NCI-H2171 (cell line): Measurements from ENCODE around the gene COX19.

Experiments used
- DNase-seq: peaks from one replicate; lab custom pipeline; 2025; lab: John Stamatoyannopoulos, UW

COX19 gene, protein sequence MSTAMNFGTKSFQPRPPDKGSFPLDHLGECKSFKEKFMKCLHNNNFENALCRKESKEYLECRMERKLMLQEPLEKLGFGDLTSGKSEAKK

DNA sequence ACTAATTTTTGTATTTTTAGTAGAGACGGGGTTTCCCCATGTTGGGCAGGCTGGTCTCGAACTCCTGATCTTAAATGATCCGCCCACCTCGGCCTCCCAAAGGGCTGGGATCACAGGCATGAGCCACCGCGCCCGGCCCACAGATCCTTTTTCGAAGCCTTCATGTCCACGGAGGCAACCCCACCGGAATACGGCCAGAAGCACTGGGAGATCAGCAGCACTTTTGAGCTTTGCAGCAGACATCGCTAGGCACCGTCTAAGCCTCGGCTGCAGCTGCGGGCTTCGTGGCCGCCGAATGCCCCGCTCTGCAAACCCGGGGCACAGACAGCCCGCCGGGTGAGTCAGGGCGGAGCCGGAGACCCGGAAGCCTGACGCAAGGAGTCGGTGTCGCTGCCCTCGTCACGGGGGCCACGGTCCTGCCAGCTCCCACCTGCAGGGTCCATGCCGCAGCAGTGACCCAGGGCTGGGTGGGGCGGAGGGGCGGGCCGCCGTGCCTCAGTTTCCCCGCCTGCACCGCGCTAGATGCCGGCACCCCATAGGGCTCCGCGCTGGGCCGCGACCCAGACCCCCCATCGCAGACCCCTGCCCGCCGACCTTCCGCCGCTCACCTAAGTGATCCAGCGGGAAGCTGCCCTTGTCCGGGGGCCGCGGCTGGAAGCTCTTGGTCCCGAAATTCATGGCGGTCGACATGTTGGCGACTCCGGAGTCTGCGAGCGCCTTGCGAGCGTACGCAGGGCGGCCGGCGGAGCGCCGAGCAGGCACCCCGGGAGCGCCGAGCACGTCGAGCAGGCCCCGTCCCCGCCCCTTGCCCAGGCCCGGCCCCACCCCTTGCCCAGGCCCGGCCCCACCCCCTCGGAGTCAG is at the start of gene COX19:
Gene COX19 (minus strand): TSS at position 730 of the 862 bp plus-strand sequence. CDS start 40 bp downstream, at position 690.
- DNase-seq: peak; percentile 93

DNA sequence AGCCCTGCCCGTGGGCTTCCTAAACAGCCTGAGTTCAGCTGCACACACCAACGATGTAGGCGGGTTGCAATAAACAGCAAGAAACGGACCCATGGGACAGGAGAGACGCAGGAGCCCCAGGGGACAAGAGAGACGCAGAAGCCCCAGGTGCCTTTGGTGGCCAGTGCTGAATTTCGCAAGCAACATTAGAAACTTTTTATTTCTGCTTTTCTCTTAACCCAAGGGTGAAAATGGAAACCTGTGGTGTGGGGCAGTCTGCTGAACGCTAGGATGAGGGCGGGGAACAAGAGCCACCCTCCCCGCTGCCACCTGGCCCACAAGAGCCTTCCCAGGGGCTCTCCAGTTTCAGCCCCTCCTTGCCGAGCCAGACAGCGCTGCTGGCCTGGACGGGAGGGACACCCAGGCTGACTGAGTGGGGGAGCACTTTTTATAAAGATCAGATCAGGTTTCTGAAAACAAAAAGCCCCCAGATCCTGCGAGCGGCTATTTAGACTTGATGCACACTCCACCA is 49.0 kb upstream of the COX19 start:
- DNase-seq: peak; percentile 68

- DNase-seq: peak; percentile 33
Observed at GRCh38 chr7:1022801-1023465, 47.6 kb upstream of the COX19 start.

DNA sequence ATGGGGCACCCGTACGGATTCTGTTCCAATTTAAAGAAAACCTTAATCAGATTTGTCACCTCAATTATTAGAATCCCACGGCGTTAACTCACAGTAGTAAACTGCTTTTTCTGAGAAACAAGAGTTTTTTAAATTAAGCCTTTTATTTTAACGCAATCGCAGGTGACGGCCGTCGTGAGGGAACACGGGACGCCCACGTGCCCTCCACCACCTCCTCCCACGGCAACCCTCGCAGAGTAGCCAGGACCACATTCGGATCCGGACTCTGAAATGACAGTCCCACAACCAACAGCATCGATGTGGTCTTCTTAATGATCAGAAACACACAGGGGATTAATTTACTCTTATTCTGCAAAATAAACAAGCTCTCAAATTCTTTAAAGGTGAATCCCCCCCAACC is 47.0 kb upstream of the COX19 start:
- no peak for DNase-seq

GRCh38 chr7:1021931-1022330 is 46.6 kb upstream of the COX19 start:
- no peak for DNase-seq

GRCh38 chr7:1021366-1021765 is 46.0 kb upstream of the COX19 start:
- no peak for DNase-seq

- no peak for DNase-seq
Observed at GRCh38 chr7:1020849-1021251, 45.5 kb upstream of the COX19 start.

DNA sequence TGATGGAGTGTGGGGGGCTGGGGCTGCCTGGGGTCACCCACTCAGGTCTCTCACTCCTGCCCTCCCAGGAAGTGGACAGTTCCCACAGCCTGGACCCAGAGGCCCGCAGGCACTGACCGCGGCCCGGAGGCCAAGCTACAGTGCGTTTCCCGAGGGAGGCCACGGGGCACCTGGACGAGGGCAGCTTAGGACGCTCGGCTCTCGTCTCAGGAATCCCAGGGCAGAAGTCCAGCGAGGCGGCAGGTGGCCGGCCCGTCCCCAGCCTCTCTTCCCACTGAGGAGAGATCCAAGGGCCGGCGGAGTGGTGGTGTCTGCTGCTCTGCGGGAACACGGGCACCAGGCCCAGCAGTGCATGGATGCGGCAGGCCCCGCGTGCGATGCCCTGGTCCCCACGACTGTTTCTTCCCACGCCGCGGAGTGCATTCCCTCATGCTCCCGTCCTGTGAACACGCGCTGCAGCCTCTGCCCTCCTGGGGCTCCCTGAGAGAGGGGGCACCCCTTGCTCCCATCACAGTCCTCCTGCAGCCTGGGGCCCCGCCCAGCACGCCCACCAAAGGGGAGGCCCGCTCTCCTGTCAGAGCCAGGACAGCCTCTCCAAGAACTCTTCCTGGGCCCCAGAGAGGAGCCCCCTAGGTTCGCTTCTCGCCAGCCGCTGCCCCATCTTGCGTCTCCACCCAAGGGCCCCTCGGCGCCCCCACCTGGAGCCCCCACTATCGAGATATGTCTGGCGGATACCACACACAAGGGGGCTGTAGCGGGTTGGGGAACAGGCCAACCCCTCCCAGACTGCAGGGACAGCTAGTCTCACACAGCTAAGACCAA is 44.7 kb upstream of the COX19 start:
- no peak for DNase-seq

DNA sequence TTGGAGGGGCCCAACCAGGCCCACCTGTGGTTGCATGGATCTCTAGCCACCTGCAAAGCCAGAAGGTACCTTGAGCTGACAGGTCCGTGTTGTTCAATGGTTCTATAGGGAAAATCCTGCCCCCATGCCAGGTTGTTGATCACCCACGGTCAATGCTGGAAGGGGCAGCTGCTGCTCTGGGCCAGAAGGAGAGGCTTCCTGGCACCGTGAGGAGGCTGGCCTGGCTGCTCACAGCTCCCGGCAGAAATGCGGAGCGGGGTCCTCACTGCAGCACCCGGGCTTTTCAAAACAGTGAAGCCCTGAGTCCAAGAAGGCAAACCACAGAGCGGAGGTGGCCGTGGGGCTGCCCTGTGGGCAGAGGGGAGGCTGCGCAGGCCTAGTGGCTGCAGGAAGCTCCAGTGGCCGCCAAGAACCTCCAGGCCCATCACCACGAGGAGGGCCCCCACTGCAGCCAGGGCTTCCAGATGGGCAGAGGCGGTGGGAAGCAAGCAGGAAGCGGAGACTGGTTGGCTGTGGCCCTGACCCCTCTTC is 44.0 kb upstream of the COX19 start:
- DNase-seq: no peak

DNA sequence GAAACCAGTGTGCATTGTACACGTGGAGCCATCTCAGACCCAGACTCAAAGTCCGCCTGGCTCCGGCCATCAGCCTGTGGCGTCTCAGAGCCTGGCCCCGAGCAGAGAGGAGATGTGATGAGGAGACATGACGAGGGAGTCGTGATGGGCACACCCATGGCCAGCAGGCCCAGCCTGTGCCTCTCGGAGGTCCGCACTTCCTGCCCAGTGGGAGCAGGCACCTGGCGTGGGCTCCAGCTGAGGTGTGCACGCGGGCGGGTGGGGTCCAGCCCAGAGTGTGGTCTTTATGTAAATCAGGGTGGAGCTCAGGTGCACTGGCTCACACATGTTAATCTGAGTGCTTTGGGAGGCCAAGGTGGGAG is 43.0 kb upstream of the COX19 start:
- no peak for DNase-seq

DNA sequence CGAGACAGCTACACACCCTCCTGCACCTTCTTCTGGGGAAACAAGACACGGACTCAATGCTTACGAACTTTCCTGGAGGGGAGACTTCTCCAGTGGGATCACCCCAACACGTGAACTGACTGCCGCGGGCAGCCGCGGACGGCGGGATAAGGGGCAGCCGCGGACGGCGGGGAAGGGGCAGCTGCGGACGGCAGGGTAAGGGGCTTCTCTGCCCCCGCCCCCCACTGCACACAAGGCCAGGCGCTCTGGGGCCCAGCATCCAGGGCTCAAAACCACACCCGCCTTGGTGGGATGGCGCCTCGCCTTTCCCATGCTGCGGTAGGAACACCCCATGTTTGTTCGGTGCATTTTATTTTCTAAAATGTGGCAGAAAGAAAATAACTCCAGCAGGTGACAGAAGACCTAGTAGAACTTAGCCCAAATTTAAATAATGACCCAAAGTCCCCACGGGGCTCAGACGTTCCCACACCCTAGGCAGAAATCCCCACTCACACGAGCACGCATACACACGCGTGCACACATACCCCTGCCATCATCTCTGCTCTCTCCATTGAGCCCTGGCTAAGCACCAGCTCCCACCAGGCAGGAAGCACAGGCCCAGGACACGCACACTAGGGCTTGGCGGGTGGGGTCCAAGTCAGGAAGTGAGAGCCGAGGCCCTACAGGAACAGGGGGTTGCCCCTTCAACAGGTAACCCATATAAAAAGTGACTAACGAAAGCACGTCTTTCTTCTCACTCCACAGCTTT is 42.4 kb upstream of the COX19 start:
- DNase-seq: no peak

GRCh38 chr7:1016577-1017531 is 41.5 kb upstream of the COX19 start:
- no peak for DNase-seq

- DNase-seq: peak; percentile 11
Observed at GRCh38 chr7:1015196-1016121, 40.1 kb upstream of the COX19 start.

DNA sequence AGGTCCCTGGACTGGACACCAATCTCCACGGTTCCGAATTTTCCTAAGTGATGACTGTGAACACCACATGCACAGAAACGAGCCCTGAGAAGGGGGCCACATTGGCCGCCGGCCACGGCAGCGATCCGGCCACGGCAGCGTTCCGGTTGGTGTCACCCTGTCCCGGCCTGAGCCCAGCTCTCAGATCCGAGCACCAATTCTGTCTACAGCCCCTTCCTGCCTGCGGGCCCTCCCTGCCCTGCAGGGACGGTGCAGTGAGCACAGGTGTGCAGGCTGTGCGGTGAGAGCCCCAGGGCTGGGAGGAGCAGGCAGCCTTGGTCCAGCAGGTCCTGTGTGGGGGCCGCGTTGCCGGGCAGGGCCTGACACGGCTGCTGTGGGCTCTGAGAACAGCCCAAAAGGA is 39.3 kb upstream of the COX19 start:
- DNase-seq: no peak

- DNase-seq: no peak
Observed at GRCh38 chr7:1013581-1013980, 38.2 kb upstream of the COX19 start.

- no peak for DNase-seq
Observed at GRCh38 chr7:1012716-1013095, 37.4 kb upstream of the COX19 start.

GRCh38 chr7:1012004-1012715 is 36.8 kb upstream of the COX19 start:
- DNase-seq: no peak

- no peak for DNase-seq
Observed at GRCh38 chr7:1011297-1012003, 36.1 kb upstream of the COX19 start.
